A549 (cell line): ENCODE data around the gene TRIO.

Experiments used
- BHLHE40 ChIP-seq: IDR thresholded peaks from 2 replicates; pipeline ENCODE4 v1.6.1; 2012; ENCODE audit warnings: low read depth, low read length, inconsistent platforms
- CBX2 ChIP-seq: fragments of 200-600 bp; sonication (generic); IDR thresholded peaks from 2 replicates; pipeline ENCODE4 v1.6.1; 2016; ENCODE audit warnings: low read depth, mild to moderate bottlenecking, borderline replicate concordance
- CHD4 ChIP-seq: fragments of 200-600 bp; sonication (generic); IDR thresholded peaks from 2 replicates; pipeline ENCODE4 v1.6.1; 2016; ENCODE audit warnings: antibody characterized with exemption, mild to moderate bottlenecking, borderline replicate concordance
- CTCF ChIP-seq: fragments of >200 bp; sonication (Bioruptor Twin); formaldehyde crosslinking; IDR thresholded peaks from 3 replicates; pipeline ENCODE4 v1.5.1; 2016
- ELK1 ChIP-seq: fragments of 150-350 bp; IDR thresholded peaks from 2 replicates; pipeline ENCODE4 v1.6.1; 2014; ENCODE audit warnings: low read depth, mild to moderate bottlenecking, low read length
- EP300 ChIP-seq, 2 experiments: fragments of >200 bp; sonication (Bioruptor Twin); formaldehyde crosslinking; IDR thresholded peaks; 2 replicates in 1 of 2; 3 replicates in 1 of 2; pipeline ENCODE4 v1.6.1; 2016 to 2017
- JUN ChIP-seq, 2 experiments: fragments of >200 bp; sonication (Bioruptor Twin); formaldehyde crosslinking; IDR thresholded peaks; 2 replicates in 1 of 2; 3 replicates in 1 of 2; pipeline ENCODE4 v1.6.1; 2016 to 2017
- JUNB ChIP-seq: fragments of >200 bp; sonication (Bioruptor Twin); formaldehyde crosslinking; IDR thresholded peaks from 2 replicates; pipeline ENCODE4 v1.6.1; 2016
- MYC ChIP-seq: IDR thresholded peaks from 2 replicates; pipeline ENCODE4 v1.6.1; 2012; ENCODE audit warnings: mild to moderate bottlenecking, inconsistent platforms, low read length, improper control_type of control experiment, borderline replicate concordance

- TF ChIP-seq ELK1 (no peak), CTCF (no peak), MYC (no peak), EP300 (IDR thresholded peaks at IDR 0.05) (no peak), CHD4 (no peak), BHLHE40 (no peak), JUN (IDR thresholded peaks at IDR 0.05) (no peak), CBX2 (no peak), JUNB (no peak)
These were observed 317.8 kb downstream of the TRIO start for GRCh38 chr5:14460844-14461398.
